Activated T-cell treated with anti-CD3 and anti-CD28 coated beads, Interleukin-2, amount 50 U/mL, for 1 hour (primary cell): ENCODE measurements around the gene MYOZ1.

Source experiments
- DNase-seq: peaks from one replicate; pipeline ENCODE4 v3.0.0-alpha.2; 2020

The MYOZ1 gene

GRCh38 chr10:73591935-73592699 lies 49.2 kb downstream of the MYOZ1 start:
- no peak for DNase-seq

GRCh38 chr10:73590881-73591799 lies 50.1 kb downstream of the MYOZ1 start, which contains the start of gene USP54:
USP54 (minus strand) TSS chr10:73591342; CDS start chr10:73575658, 15,684 bp downstream.
- no peak for DNase-seq

- no peak for DNase-seq
Measured at GRCh38 chr10:73589563-73590126, 51.6 kb downstream of the MYOZ1 start.

- no peak for DNase-seq
Measured at GRCh38 chr10:73588656-73589055, 52.6 kb downstream of the MYOZ1 start.

GRCh38 chr10:73586583-73586984 lies 54.7 kb downstream of the MYOZ1 start:
- no peak for DNase-seq

GRCh38 chr10:73585327-73585726 lies 55.9 kb downstream of the MYOZ1 start:
- DNase-seq: no peak

- DNase-seq: no peak
Measured at GRCh38 chr10:73584737-73585136, 56.5 kb downstream of the MYOZ1 start.

- DNase-seq: no peak
Measured at GRCh38 chr10:73581918-73582317, 59.4 kb downstream of the MYOZ1 start.
